Measurements from ENCODE around the gene KMT5C.

KMT5C gene

GRCh38 chr19:55366790-55367189 lies 27.1 kb downstream of the KMT5C start:
- Histone ChIP-seq H3K27me3 (ENCODE audit: control insufficient read depth in 2 of 2, insufficient read depth in 2 of 2, low read length in 2 of 2) (peaks cover 21 to 28% of the 10 kb centered on the region in 2 donors), H3K4me3 (ENCODE audit: low read length in 2 of 2) (no peak overlapping the region), H3K27ac (ENCODE audit: low read depth in 2 of 2, low read length in 2 of 2) (no peak overlapping the region), H3K4me1 (ENCODE audit: control insufficient read depth in 2 of 2, insufficient read depth in 2 of 2, low read length in 2 of 2) (no peaks in the 10 kb centered on the region), H3K36me3 (ENCODE audit: control insufficient read depth in 2 of 2, insufficient read depth in 2 of 2, low read length in 2 of 2) (no peaks in the 10 kb centered on the region), H3K9me3 (ENCODE audit: control insufficient read depth in 2 of 2, low read length in 2 of 2) (no peaks in the 10 kb centered on the region), H3K9ac (ENCODE audit: low read depth in 1 of 2, low read length in 2 of 2) (no peak overlapping the region)

DNA sequence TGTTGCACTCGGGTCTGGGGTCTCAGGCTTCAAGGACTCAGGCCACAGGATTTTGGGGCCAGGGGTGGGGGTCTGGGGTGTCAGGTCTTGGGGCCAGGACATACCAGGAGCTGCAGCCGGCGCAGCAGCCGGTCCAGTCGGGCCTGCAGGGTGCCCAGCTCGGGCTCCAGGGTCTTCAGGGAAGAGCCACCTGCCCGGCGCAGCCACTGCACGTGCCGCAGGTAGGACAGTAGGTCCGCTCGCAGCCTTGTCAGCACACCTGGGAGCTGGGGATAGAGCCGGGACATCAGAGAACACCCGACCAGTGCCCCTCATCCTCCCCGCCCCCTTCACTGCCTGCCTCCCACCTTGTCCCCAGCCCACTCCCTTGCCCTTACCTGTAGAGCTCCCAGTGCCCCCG lies 28.4 kb downstream of the KMT5C start:
- no peaks in the 10 kb centered on the region for H3K36me3 ChIP-seq (ENCODE audit: control insufficient read depth in 2 of 2, insufficient read depth in 2 of 2, low read length in 2 of 2)
- H3K27me3 ChIP-seq (ENCODE audit: control insufficient read depth in 2 of 2, insufficient read depth in 2 of 2, low read length in 2 of 2), result peaks cover 30 to 37% of the 10 kb centered on the region in 2 donors
- H3K4me1 ChIP-seq (ENCODE audit: control insufficient read depth in 2 of 2, insufficient read depth in 2 of 2, low read length in 2 of 2), result no peaks in the 10 kb centered on the region
- H3K9me3 ChIP-seq (ENCODE audit: control insufficient read depth in 2 of 2, low read length in 2 of 2), result no peaks in the 10 kb centered on the region
- no peak overlapping the region for H3K4me3 ChIP-seq (ENCODE audit: low read length in 2 of 2)
- H3K27ac ChIP-seq (ENCODE audit: low read depth in 2 of 2, low read length in 2 of 2), result no peak overlapping the region
- no peak overlapping the region for H3K9ac ChIP-seq (ENCODE audit: low read depth in 1 of 2, low read length in 2 of 2)

DNA sequence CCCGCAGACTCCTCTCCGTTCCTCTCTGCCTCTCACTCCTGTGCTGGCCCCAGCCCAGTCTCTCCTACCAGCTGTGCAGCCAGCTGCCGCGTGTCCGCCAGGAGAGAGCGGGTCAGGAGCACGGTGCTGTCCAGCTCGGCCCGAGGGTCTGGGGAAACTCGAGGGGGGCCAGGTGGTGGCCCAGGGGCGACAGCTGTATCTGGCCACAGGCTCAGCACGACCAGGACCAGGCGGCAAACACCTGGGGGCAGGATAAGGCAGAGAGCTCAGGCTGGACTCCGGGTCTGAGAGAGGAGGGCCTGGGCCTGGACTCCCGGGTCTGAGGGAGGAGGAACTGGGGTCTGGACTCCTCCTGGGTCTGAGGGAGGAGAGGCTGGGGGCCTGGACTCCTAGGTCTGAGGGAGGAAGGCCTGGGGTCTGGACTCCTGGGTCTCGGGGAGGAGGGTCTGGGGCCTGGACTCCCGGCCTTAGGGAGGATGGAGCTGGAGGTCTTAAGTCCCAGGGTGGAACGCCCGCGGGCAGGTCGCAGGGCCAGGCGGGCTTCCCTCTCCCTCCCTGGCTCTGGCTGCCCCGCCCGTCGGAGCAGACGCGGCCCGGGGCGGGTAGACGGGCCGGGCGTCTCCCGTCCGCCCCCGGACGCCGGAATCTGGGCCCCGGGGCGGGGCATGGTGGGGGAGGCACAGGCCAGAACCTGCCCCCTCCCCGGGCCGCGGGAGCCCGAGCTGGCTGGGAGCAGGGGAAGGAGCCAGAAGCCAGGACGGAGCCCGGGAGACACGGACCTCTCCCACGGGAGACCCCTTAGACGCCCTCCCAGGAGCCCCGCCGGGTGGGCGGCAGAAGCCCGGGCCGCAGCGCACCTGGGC lies 29.3 kb downstream of the KMT5C start:
- Histone ChIP-seq H3K36me3 (ENCODE audit: control insufficient read depth in 2 of 2, insufficient read depth in 2 of 2, low read length in 2 of 2) (no peaks in the 10 kb centered on the region), H3K9ac (ENCODE audit: low read depth in 1 of 2, low read length in 2 of 2) (no peak overlapping the region), H3K4me3 (ENCODE audit: low read length in 2 of 2) (no peak overlapping the region), H3K4me1 (ENCODE audit: control insufficient read depth in 2 of 2, insufficient read depth in 2 of 2, low read length in 2 of 2) (no peaks in the 10 kb centered on the region), H3K27ac (ENCODE audit: low read depth in 2 of 2, low read length in 2 of 2) (no peak overlapping the region), H3K27me3 (ENCODE audit: control insufficient read depth in 2 of 2, insufficient read depth in 2 of 2, low read length in 2 of 2) (peaks cover 30 to 37% of the 10 kb centered on the region in 2 donors), H3K9me3 (ENCODE audit: control insufficient read depth in 2 of 2, low read length in 2 of 2) (no peaks in the 10 kb centered on the region)

- peak overlapping the region in 1 of 2 donors; percentile 20 for H3K4me3 ChIP-seq (ENCODE audit: low read length in 2 of 2)
- no peaks in the 10 kb centered on the region for H3K4me1 ChIP-seq (ENCODE audit: control insufficient read depth in 2 of 2, insufficient read depth in 2 of 2, low read length in 2 of 2)
- no peak overlapping the region for H3K27ac ChIP-seq (ENCODE audit: low read depth in 2 of 2, low read length in 2 of 2)
- H3K9me3 ChIP-seq (ENCODE audit: control insufficient read depth in 2 of 2, low read length in 2 of 2), result no peaks in the 10 kb centered on the region
- no peaks in the 10 kb centered on the region for H3K36me3 ChIP-seq (ENCODE audit: control insufficient read depth in 2 of 2, insufficient read depth in 2 of 2, low read length in 2 of 2)
- H3K27me3 ChIP-seq (ENCODE audit: control insufficient read depth in 2 of 2, insufficient read depth in 2 of 2, low read length in 2 of 2), result peaks cover 30 to 37% of the 10 kb centered on the region in 2 donors
- H3K9ac ChIP-seq (ENCODE audit: low read depth in 1 of 2, low read length in 2 of 2), result peak overlapping the region in 1 of 2 donors; percentile 17
These were observed 30.1 kb downstream of the KMT5C start for GRCh38 chr19:55369653-55370304.

GRCh38 chr19:55370305-55370988 lies 30.8 kb downstream of the KMT5C start, which contains the start of gene IL11:
Gene IL11 (minus strand): TSS chr19:55370463. CDS start chr19:55370310, 153 bp downstream.
- no peaks in the 10 kb centered on the region for H3K9me3 ChIP-seq (ENCODE audit: control insufficient read depth in 2 of 2, low read length in 2 of 2)
- H3K4me1 ChIP-seq (ENCODE audit: control insufficient read depth in 2 of 2, insufficient read depth in 2 of 2, low read length in 2 of 2), result no peaks in the 10 kb centered on the region
- peak within 1 kb of the TSS in 1 of 2 donors; percentile 20 for H3K4me3 ChIP-seq (ENCODE audit: low read length in 2 of 2)
- H3K27ac ChIP-seq (ENCODE audit: low read depth in 2 of 2, low read length in 2 of 2), result no peak within 1 kb of the TSS
- H3K27me3 ChIP-seq (ENCODE audit: control insufficient read depth in 2 of 2, insufficient read depth in 2 of 2, low read length in 2 of 2), result peaks cover 30 to 37% of the 10 kb centered on the region in 2 donors
- no peaks in the 10 kb centered on the region for H3K36me3 ChIP-seq (ENCODE audit: control insufficient read depth in 2 of 2, insufficient read depth in 2 of 2, low read length in 2 of 2)
- peak within 1 kb of the TSS in 1 of 2 donors; percentile 17 for H3K9ac ChIP-seq (ENCODE audit: low read depth in 1 of 2, low read length in 2 of 2)

GRCh38 chr19:55372316-55373081 lies 32.8 kb downstream of the KMT5C start:
- Histone ChIP-seq H3K9ac (ENCODE audit: low read depth in 1 of 2, low read length in 2 of 2) (no peak overlapping the region), H3K4me3 (ENCODE audit: low read length in 2 of 2) (no peak overlapping the region), H3K4me1 (ENCODE audit: control insufficient read depth in 2 of 2, insufficient read depth in 2 of 2, low read length in 2 of 2) (no peaks in the 10 kb centered on the region), H3K27ac (ENCODE audit: low read depth in 2 of 2, low read length in 2 of 2) (no peak overlapping the region), H3K27me3 (ENCODE audit: control insufficient read depth in 2 of 2, insufficient read depth in 2 of 2, low read length in 2 of 2) (peaks cover 30 to 37% of the 10 kb centered on the region in 2 donors), H3K36me3 (ENCODE audit: control insufficient read depth in 2 of 2, insufficient read depth in 2 of 2, low read length in 2 of 2) (no peaks in the 10 kb centered on the region), H3K9me3 (ENCODE audit: control insufficient read depth in 2 of 2, low read length in 2 of 2) (no peaks in the 10 kb centered on the region)

DNA sequence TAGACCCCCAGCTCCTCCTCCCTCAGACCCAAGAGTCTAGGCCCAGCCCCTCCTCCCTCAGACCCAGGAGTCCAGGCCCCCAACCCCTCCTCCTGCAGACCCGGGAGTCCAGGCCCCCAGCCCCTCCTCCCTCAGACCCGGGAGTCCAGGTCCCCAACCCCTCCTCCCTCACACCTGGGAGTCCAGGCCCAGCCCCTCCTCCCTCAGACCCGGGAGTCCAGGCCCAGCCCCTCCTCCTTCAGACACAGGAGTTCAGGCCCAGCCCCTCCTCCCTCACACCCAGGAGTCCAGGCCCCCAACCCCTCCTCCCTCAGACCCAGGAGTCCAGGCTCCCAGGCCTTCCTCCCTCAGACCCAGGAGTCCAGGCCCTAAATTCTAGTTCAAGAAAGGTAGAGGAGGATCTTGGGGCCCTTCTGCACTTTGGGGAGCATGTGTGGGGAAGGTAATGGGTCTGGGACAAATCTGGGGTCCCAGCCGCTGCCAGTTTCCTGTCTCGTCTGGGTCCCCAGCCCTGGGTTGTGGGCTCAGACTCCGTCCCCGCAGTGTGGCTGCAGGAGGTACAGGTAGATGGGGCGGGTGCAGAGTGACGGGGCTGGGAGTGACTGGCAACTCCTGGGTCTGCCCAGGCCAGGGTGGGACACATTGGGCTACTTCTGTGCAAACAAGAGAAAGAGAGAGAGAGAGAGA lies 33.8 kb downstream of the KMT5C start:
- H3K27me3 ChIP-seq (ENCODE audit: control insufficient read depth in 2 of 2, insufficient read depth in 2 of 2, low read length in 2 of 2), result peaks cover 23 to 30% of the 10 kb centered on the region in 2 donors
- H3K4me3 ChIP-seq (ENCODE audit: low read length in 2 of 2), result no peak overlapping the region
- no peak overlapping the region for H3K9ac ChIP-seq (ENCODE audit: low read depth in 1 of 2, low read length in 2 of 2)
- no peaks in the 10 kb centered on the region for H3K36me3 ChIP-seq (ENCODE audit: control insufficient read depth in 2 of 2, insufficient read depth in 2 of 2, low read length in 2 of 2)
- H3K9me3 ChIP-seq (ENCODE audit: control insufficient read depth in 2 of 2, low read length in 2 of 2), result no peaks in the 10 kb centered on the region
- no peaks in the 10 kb centered on the region for H3K4me1 ChIP-seq (ENCODE audit: control insufficient read depth in 2 of 2, insufficient read depth in 2 of 2, low read length in 2 of 2)
- H3K27ac ChIP-seq (ENCODE audit: low read depth in 2 of 2, low read length in 2 of 2), result no peak overlapping the region

DNA sequence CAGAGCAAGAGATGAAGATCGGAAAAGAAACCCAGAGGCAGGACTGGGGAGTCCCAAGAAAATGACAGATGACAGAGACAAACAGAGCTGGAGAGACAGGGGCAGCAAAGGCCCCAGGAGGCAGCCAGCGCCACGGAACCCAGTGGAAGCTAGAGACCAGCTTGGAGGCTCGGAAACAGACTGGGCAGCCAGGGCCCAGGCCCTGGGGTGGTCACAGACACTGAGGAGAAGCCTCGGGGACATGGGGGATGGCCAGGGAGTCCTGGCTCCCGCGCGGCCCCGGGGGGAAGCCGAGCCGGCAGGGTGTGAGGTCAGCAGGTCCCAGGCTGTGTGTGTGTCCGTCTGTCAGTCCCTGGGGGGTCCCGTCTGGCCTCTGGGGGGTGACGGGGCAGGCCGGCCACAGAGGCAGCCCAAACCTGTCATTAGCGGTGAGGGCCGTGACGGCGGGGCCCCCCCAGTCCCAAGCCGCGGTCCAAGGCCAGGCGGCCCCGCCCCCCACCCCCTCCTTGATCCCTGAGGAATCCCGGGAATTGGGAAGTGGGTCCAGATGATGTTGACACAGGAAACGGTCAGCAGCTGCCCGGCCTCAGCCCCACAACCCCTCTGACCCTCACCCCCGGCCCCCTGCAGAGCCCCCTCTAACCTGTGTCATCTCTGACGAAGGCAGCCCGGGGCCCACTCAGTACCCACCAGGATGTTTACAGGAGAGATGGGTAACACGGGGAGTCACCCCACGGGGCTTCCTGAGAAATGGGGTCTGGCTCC lies 34.5 kb downstream of the KMT5C start:
- no peaks in the 10 kb centered on the region for H3K9me3 ChIP-seq (ENCODE audit: control insufficient read depth in 2 of 2, low read length in 2 of 2)
- H3K27me3 ChIP-seq (ENCODE audit: control insufficient read depth in 2 of 2, insufficient read depth in 2 of 2, low read length in 2 of 2), result peaks cover 21 to 24% of the 10 kb centered on the region in 2 donors
- H3K4me3 ChIP-seq (ENCODE audit: low read length in 2 of 2), result no peak overlapping the region
- peaks cover 0 to under 1% of the 10 kb centered on the region in 2 donors for H3K36me3 ChIP-seq (ENCODE audit: control insufficient read depth in 2 of 2, insufficient read depth in 2 of 2, low read length in 2 of 2)
- H3K27ac ChIP-seq (ENCODE audit: low read depth in 2 of 2, low read length in 2 of 2), result no peak overlapping the region
- H3K9ac ChIP-seq (ENCODE audit: low read depth in 1 of 2, low read length in 2 of 2), result no peak overlapping the region
- H3K4me1 ChIP-seq (ENCODE audit: control insufficient read depth in 2 of 2, insufficient read depth in 2 of 2, low read length in 2 of 2), result no peaks in the 10 kb centered on the region

Data from mucosa of rectum (tissue), 2 donors.